ENCODE results near the gene CST9. TPM values are rescaled to one million over a fixed set of nuclear protein-coding genes. Genes with fewer than 3 reads are reported as not detected.

CST9 gene
- polyA plus RNA-seq, 2 of the 4 experiments (the other 2 are of a cell fraction), result not detected

DNA sequence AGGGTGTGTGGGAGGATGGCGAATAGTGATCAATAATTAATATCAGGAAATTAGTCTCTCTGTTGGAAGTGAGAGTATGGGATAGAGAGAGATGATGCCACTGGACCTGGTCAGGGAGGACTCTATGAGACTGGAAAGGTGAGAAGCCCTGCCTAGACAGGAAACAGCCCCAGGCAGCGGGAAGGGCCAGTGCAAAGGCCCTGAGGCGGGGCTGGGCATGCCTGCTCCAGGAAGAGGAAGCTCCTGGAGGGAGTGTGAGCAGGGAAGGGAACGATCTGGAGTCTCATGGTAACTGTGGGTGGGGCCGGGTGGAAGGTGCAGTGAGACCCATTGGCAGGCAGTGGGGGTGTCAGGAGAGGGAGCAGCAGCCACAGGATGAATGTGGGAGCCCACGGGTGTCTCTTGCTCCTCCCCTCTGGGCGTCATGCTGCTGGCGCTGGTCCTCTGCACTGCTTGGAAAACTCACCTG, 33.8 kb upstream of the CST9 start:
- no peak overlapping the region for H3K27ac ChIP-seq
- no peak for ATAC-seq
- no peak for FAIRE-seq
- H3K9me3 ChIP-seq, result no peaks in the 10 kb centered on the region
- H3K4me1 ChIP-seq, result peaks cover 15% of the 10 kb centered on the region
- no peak overlapping the region for H3K4me3 ChIP-seq
- no peak overlapping the region for H3K4me2 ChIP-seq
- DNase-seq (ENCODE audit: low read depth in 1 of 2, low spot score in 1 of 2), result no peak
- CTCF ChIA-PET, result interaction anchor here (0.9 to 1.0 kb wide), 2 partner anchors 9 to 29 kb away, joined by 3 to 5 read pairs; no protein-coding TSS in a partner anchor
- POLR2A ChIA-PET, result no interaction called here
- TF ChIP-seq HOXB5 (CRISPR knock-in tag; IDR thresholded peaks at IDR 0.05), result no peak
- no peak for TF ChIP-seq TP53 (CRISPR knock-in tag; IDR thresholded peaks at IDR 0.05)
- TF ChIP-seq, protein P1, sequence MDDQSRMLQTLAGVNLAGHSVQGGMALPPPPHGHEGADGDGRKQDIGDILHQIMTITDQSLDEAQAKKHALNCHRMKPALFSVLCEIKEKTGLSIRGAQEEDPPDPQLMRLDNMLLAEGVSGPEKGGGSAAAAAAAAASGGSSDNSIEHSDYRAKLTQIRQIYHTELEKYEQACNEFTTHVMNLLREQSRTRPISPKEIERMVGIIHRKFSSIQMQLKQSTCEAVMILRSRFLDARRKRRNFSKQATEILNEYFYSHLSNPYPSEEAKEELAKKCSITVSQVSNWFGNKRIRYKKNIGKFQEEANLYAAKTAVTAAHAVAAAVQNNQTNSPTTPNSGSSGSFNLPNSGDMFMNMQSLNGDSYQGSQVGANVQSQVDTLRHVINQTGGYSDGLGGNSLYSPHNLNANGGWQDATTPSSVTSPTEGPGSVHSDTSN (IDR thresholded peaks at IDR 0.05), result no peak
- TF ChIP-seq MAZ (IDR thresholded peaks at IDR 0.05; ENCODE audit: borderline replicate concordance, low read depth, low read length), result no peak
- no peak for TF ChIP-seq JUNB (IDR thresholded peaks at IDR 0.05)
- no peak for TF ChIP-seq CBX8 (IDR thresholded peaks at IDR 0.05)
- no peak for TF ChIP-seq NFE2L2 (conservative IDR thresholded peaks at IDR 0.05; ENCODE audit: low read length)
- TF ChIP-seq CHD2 (IDR thresholded peaks at IDR 0.05; ENCODE audit: low read length, partially characterized antibody), result no peak
- no peak for TF ChIP-seq KDM1A (IDR thresholded peaks at IDR 0.05; ENCODE audit: low read depth)
- no peak for TF ChIP-seq POLR2AphosphoS2 (conservative IDR thresholded peaks at IDR 0.05; ENCODE audit: low read length)
- no peak for TF ChIP-seq FOSB (CRISPR knock-in tag; IDR thresholded peaks at IDR 0.05)
- TF ChIP-seq JUN (IDR thresholded peaks at IDR 0.05), result no peak
- TF ChIP-seq, protein P2, sequence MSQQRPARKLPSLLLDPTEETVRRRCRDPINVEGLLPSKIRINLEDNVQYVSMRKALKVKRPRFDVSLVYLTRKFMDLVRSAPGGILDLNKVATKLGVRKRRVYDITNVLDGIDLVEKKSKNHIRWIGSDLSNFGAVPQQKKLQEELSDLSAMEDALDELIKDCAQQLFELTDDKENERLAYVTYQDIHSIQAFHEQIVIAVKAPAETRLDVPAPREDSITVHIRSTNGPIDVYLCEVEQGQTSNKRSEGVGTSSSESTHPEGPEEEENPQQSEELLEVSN (IDR thresholded peaks at IDR 0.05; ENCODE audit: borderline replicate concordance, low read depth), result no peak
- TF ChIP-seq PHF8 (IDR thresholded peaks at IDR 0.05; ENCODE audit: borderline replicate concordance, low read depth), result no peak
- no peak for TF ChIP-seq HDAC2 (IDR thresholded peaks at IDR 0.05)
- no peak for TF ChIP-seq USF2 (IDR thresholded peaks at IDR 0.05)
- TF ChIP-seq HEYL (CRISPR knock-in tag; IDR thresholded peaks at IDR 0.05), result no peak
- TF ChIP-seq ZSCAN20 (CRISPR knock-in tag; IDR thresholded peaks at IDR 0.05), result no peak
- no peak for TF ChIP-seq NR3C1 (IDR thresholded peaks at IDR 0.05)
- no peak for TF ChIP-seq FOSL2 (IDR thresholded peaks at IDR 0.05)
- no peak for TF ChIP-seq FOSL2 (CRISPR knock-in tag; IDR thresholded peaks at IDR 0.05)
- 67% methylated on average over 8 of the region's 8 CpGs for WGBS (ENCODE audit: missing lambda C conversion rate)

- TF ChIP-seq GATA3 (IDR thresholded peaks at IDR 0.05; ENCODE audit: borderline replicate concordance) (no peak), CBX8 (IDR thresholded peaks at IDR 0.05) (no peak), TFCP2L1 (CRISPR knock-in tag; IDR thresholded peaks at IDR 0.05) (no peak), EHF (CRISPR knock-in tag; IDR thresholded peaks at IDR 0.05) (no peak), EHMT2 (IDR thresholded peaks at IDR 0.05; ENCODE audit: low read depth) (no peak), BHLHE40 (IDR thresholded peaks at IDR 0.05; ENCODE audit: low read depth, low read length) (no peak), CEBPB (IDR thresholded peaks at IDR 0.05) (no peak), ZFP36 (IDR thresholded peaks at IDR 0.05; ENCODE audit: borderline replicate concordance, partially characterized antibody) (no peak), POLR2AphosphoS2 (conservative IDR thresholded peaks at IDR 0.05; ENCODE audit: low read length) (no peak), HOXB13 (CRISPR knock-in tag; IDR thresholded peaks at IDR 0.05; ENCODE audit: low read depth) (no peak), BCL3 (IDR thresholded peaks at IDR 0.05) (no peak)
- TF ChIP-seq, protein P3, sequence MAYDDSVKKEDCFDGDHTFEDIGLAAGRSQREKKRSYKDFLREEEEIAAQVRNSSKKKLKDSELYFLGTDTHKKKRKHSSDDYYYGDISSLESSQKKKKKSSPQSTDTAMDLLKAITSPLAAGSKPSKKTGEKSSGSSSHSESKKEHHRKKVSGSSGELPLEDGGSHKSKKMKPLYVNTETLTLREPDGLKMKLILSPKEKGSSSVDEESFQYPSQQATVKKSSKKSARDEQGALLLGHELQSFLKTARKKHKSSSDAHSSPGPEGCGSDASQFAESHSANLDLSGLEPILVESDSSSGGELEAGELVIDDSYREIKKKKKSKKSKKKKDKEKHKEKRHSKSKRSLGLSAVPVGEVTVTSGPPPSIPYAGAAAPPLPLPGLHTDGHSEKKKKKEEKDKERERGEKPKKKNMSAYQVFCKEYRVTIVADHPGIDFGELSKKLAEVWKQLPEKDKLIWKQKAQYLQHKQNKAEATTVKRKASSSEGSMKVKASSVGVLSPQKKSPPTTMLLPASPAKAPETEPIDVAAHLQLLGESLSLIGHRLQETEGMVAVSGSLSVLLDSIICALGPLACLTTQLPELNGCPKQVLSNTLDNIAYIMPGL (CRISPR knock-in tag; IDR thresholded peaks at IDR 0.05; ENCODE audit: borderline replicate concordance), result no peak
- Histone ChIP-seq H3K9me3 (no peaks in the 10 kb centered on the region), H3K4me2 (peak overlapping the region; percentile 90), H3K4me1 (peaks cover 15% of the 10 kb centered on the region), H3K4me3 (peak overlapping the region; percentile 95; the same call in 2 of the 3 replicates), H3K27ac (peak overlapping the region; percentile 94 to 99)
- no peak for DNase-seq (ENCODE audit: low read depth in 1 of 2, low spot score in 1 of 2)
- POLR2A ChIA-PET, result interaction anchor here (0.6 to 2.0 kb wide), 7 partner anchors 9 to 277 kb away, joined by 3 to 19 read pairs (median 3); partner anchors contain the start of gene GZF1
- CTCF ChIA-PET, result interaction anchor here (1.0 kb wide), 2 partner anchors 11 to 196 kb away, joined by 3 read pairs; no protein-coding TSS in a partner anchor
- FAIRE-seq, result no peak
- ATAC-seq, result no peak
- 46% methylated on average over 7 of the region's 9 CpGs for WGBS (ENCODE audit: missing lambda C conversion rate)
Observed at GRCh38 chr20:23638309-23638708, 32.6 kb upstream of the CST9 start.

All from A549 (cell line).